ENCODE measurements around the gene VIL1. TPM values are rescaled to one million over a fixed set of nuclear protein-coding genes. Genes with fewer than 3 reads are reported as not detected.

Gene VIL1
- total RNA-seq, 1 experiment from 2014 or later = 0.49 TPM

DNA sequence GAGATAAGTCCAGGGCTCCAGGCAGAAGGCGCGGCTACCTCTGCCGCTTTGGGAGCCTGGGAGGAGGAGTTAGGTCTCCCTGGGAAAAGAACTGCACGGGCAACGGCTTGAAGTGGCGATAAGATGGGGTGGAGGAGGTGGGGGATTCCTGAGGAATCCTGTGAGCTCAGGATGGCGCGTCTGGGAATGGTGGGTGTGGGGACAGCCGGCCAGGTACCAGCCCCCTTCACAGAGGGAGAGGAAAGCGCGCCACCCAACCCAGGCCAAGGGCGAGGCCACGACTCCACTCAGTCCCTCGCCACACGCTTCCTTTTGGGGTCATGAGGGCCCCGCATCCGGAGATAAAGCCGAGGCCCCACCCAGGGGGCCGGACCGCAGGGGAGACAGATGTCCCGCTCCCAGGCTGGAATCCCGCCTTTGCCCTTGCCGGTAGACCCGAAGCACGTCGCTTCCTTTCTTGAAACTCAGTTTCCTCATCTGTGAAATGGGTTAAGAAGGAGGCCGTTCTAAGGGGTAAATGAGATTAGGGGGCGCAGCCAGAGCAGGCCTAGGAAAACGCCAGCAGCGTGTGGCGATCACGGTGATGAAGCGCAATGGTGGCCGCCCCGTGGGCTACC, 21.0 kb upstream of the VIL1 start:
- H3K4me3 ChIP-seq (replicated peaks in 1 of 2; ENCODE audit: low read depth in 1 of 2, low read length in 2 of 2) = peak overlapping the region; percentile 63 to 85
- peaks cover 28 to 62% of the 10 kb centered on the region in 2 experiments for H3K4me1 ChIP-seq (ENCODE audit: control insufficient read depth in 1 of 2, insufficient read depth in 2 of 2, low read length in 2 of 2)
- no peaks in the 10 kb centered on the region for H3K9me2 ChIP-seq (ENCODE audit: insufficient read depth)
- H3K27ac ChIP-seq (ENCODE audit: low read depth, low read length) = peak overlapping the region; percentile 99
- intact Hi-C loops (cut with micrococcal nuclease) = loop anchor here (2.0 kb wide), 2 partner anchors 105 to 171 kb away; partner anchors contain the start of genes CNOT9, TMBIM1 and USP37
- no peaks in the 10 kb centered on the region for H3K27me3 ChIP-seq (ENCODE audit: insufficient read depth, low read length)
- BruUV-seq (replicated peaks) = no TSS peak
- H3K36me3 ChIP-seq (ENCODE audit: control insufficient read depth in 1 of 2, insufficient read depth in 2 of 2, low read length in 2 of 2) = peaks cover 5 to 11% of the 10 kb centered on the region in 2 experiments; a peak in 2 of 4 replicates
- peak; percentile 29 for ATAC-seq
- H2AFZ ChIP-seq (ENCODE audit: low read depth, low read length, poor library complexity, severe bottlenecking) = no peak overlapping the region
- CTCF ChIA-PET = interaction anchor here (0.8 kb wide), 1 partner anchor 450 kb away, joined by 4 read pairs; no protein-coding TSS in a partner anchor
- no peaks in the 10 kb centered on the region for H4K20me1 ChIP-seq (ENCODE audit: insufficient read depth)
- peak; percentile 58 for DNase-seq (ENCODE audit: low read depth, low spot score)
- H3K4me2 ChIP-seq (ENCODE audit: low read length) = peak overlapping the region; percentile 90
- RAD21 ChIA-PET (ENCODE audit: low non-redundant PET in 1 of 2, low total read pairs in 2 of 2, uncharacterized antibody in 2 of 2, unreplicated experiment in 2 of 2) = no interaction called here
- TF ChIP-seq POLR2AphosphoS5 (IDR thresholded peaks at IDR 0.05; ENCODE audit: low read depth, low read length) (peak; percentile 68), YY1 (IDR thresholded peaks at IDR 0.05; ENCODE audit: extremely low read depth, insufficient replicate concordance, low read depth, low read length) (no peak), TCF7L2 (IDR thresholded peaks at IDR 0.05; ENCODE audit: borderline replicate concordance, extremely low read depth, insufficient read depth, insufficient read length) (peak; percentile 35), FOSL1 (IDR thresholded peaks at IDR 0.05; ENCODE audit: low read depth) (no peak), POLR2A (IDR thresholded peaks at IDR 0.05; ENCODE audit: borderline replicate concordance, extremely low read depth, insufficient read depth, insufficient read length) (peak; percentile 69), EGR1 (IDR thresholded peaks at IDR 0.05; ENCODE audit: low read depth) (no peak)
- POLR2A ChIA-PET = interaction anchor here (1.3 kb wide), 1 partner anchor 111 kb away, joined by 3 read pairs; no protein-coding TSS in a partner anchor
- peaks cover 38% of the 10 kb centered on the region for H3K79me2 ChIP-seq (ENCODE audit: insufficient read depth, low read length)
- no peaks in the 10 kb centered on the region for H3K9me3 ChIP-seq (ENCODE audit: control insufficient read depth in 1 of 2, insufficient read depth in 1 of 2, low read depth in 1 of 2, low read length in 2 of 2)
- H3K9ac ChIP-seq (ENCODE audit: low read length) = peak overlapping the region; percentile 92
